HG02763 (cell line): ENCODE results near the gene SLC6A5.

ENCODE experiments used
- ATAC-seq: cut with Tn5 transposase; IDR thresholded peaks from one replicate; pipeline ENCODE4 v1.9.1; 2021; ENCODE audit warnings: mild to moderate bottlenecking, moderate library complexity; ENCODE audit not compliant: unreplicated experiment

Gene SLC6A5

GRCh38 chr11:20620988-20621387, 21.6 kb downstream of the SLC6A5 start:
- ATAC-seq: no peak

DNA sequence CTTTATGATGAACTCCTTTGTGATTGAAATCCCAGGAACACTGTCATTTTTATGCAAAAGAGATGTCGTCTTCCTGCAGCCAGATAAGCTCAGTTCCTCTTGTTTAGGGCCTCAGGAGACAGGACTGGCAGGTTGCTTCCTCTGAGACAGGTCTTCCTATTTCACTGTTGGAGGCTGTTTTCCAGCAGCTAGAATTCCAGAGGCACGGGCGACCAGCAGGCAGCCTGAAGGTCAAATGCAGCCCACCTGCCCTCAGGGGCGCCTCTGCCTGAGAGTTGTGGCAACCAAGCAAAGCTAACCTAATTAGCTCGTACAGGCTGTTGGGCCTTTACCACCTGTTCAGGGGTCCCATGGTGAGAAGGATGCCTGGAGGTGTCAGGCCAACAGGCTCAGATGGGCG, 22.3 kb downstream of the SLC6A5 start:
- ATAC-seq: no peak

GRCh38 chr11:20623252-20623651, 23.8 kb downstream of the SLC6A5 start:
- ATAC-seq: no peak

GRCh38 chr11:20626279-20626678, 26.9 kb downstream of the SLC6A5 start:
- ATAC-seq: no peak

- no peak for ATAC-seq
Measured at GRCh38 chr11:20627026-20627425, 27.6 kb downstream of the SLC6A5 start.

DNA sequence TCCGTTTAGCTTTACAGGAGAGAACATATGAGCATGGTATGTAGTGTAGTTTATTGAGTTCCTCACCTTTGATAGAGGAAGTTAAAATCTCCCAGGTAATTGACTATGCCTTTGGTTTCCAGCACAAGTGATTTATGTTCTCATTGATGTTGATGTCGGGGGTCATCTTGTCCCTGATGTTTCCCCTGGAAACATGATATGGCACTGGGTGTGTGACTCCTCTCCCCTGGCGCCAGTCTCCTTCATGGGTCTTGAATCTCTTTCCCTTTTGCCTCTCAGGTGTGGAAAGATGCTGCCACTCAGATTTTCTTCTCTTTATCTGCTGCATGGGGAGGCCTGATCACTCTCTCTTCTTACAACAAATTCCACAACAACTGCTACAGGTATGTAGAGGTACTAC, 28.3 kb downstream of the SLC6A5 start:
- no peak for ATAC-seq

DNA sequence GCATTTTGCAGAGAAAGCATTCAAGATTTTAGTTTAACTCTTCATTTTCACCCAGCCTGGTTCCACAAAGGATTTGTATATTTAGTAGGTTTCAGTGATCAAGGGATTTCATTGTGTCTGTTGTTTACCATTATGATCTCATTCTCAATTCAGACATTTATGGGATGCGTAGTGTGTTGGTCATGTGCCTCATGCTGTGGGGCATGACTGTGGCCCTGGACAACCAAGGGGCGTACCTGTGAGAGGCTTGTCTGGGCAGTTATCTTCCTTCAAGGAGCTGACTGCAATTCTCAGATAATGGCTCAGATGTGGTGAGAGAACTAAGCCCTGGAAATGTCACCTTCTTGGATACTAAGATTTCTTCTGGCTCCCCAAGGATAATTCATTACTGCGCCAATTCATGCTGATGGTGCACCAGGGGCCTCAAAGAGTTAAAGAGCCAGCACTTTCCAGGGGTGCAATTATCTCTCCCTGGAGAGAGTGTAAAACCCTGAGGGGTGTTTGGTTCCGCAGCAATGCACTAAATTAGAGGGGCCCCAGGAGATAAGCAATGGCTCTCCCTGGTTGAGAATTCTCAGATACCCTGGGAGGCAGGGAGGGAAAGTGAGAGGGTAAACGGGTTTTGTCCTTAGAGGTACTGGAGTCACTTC, 32.2 kb downstream of the SLC6A5 start:
- no peak for ATAC-seq

DNA sequence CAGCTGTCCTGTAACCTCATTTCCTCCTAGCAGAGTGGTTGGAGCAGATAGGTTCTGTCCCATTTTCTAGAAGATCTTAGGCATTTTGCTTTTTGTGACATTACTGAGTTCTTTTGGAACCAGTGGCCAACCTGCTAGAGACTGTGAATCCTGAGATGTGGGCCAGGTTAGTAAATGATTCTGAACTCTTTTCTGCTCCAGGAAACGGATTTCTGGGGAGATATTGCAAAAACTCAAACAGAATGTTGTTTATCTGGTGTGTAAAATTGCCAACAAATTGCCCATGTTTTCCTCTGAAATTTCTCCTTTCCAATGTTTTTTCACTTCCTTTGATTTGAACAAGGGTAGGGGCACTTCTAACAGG, 32.7 kb downstream of the SLC6A5 start:
- no peak for ATAC-seq

DNA sequence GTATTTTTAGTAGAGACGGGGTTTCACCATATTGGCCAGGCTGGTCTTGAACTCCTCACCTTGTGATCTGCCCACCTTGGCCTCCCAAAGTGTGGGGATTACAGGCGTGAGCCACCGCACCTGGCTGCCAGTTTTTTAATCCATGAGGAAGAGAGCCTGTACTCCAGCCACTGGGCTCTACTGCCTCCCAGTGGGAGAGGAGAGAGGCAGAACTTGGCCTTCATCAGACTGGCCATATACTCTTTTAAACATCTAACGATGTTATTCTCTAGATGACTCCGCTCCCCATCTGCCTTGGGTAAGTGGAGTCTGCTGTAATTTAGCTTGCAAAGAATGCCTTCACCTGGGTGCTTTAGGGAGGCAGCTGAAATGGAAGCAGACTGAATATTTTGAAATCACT, 34.6 kb downstream of the SLC6A5 start:
- no peak for ATAC-seq

GRCh38 chr11:20634781-20635180, 35.4 kb downstream of the SLC6A5 start:
- no peak for ATAC-seq

GRCh38 chr11:20638074-20638473, 38.7 kb downstream of the SLC6A5 start:
- no peak for ATAC-seq

DNA sequence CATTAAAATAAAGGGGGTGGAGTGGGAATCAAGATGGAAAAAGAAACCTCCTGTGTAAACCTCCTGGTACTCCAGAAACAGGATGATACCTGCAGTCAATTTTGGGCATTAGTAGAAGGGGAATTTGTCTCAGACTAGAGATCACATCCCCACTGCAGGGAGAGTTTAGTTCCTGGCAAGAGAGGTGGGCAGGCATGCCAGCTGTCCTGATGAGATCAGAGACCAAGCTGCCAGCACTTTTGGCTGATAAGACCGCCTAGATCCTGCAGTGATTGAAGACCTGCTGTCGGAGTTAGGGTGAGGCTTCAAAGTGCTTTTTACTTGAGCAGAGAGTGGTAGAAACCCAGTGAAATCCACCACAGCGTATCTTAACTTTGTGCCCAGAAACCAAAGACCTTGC, 40.3 kb downstream of the SLC6A5 start:
- ATAC-seq: no peak

- no peak for ATAC-seq
Measured at GRCh38 chr11:20640401-20640800, 41.0 kb downstream of the SLC6A5 start.

DNA sequence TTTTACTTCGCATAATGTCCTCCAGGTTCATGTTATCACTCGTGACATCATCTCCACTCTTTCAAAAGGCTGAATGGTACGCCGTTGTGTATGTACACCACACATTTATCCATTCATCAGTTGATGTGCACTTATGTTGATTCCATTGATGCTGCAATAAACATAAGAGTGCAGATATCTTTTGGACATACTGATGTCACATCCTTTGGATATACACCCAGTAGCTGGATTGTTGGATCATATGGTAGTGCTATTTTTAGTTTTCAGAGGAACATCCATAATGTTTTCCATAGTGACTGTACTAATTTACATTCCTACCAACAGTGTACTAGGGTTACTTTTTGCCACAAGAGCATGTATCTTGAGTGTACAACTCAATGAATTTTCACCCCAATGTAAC, 45.0 kb downstream of the SLC6A5 start:
- ATAC-seq: no peak

DNA sequence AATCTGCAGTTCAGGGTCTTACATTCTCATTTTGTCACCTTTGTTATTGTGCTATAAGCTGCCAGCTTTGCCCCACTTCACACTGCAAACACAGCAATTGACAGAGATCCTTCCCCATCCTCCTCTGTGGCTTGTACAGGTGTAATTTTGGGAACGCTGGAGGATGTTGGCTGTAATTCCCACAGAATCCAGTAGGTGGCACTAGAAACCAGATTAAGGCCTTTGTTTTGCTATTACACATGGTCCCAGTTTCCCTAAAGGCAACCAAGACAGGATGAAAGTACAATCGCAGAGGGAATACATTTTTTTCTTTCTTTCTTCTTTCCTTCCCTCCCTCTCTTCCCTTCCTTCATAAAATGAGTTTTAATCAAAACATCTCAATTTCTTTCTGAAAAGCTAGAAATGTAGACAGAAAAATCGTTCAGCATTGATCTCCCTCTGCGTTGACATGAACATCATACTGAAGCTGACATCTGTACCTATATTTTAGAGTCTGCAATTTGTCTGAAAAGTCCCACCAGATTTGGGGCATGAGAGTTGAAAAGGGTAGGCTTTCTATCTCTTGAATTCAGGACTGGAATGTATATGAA, 48.7 kb downstream of the SLC6A5 start:
- peak; percentile 66 for ATAC-seq

DNA sequence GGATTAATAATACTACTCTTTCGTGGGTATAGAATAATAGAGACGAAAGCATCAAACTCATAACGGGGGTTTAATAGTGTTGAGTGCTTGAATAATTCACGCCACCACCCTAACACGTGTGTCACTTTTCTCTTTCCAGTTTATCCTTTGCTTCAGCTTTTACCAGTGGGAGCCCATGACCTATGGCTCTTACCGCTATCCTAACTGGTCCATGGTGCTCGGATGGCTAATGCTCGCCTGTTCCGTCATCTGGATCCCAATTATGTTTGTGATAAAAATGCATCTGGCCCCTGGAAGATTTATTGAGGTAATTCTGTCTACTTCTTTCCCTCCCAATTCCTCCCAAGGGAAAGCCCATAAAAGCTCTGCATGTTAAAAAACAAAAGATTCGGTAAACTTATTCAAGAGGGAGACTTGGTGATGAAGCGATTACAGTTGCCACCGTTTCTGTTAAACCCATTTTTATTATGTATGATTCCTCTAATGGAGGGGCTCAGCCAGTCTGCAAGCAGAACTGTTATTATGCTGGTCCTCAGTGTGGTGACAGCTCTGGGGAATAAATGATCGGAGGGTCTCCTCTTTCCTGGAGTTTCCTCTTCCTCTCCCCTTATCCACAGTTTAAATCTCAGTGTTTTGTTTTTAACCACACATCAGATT, 52.9 kb downstream of the SLC6A5 start:
- no peak for ATAC-seq

GRCh38 chr11:20654038-20654437, 54.6 kb downstream of the SLC6A5 start:
- ATAC-seq: no peak

- ATAC-seq: no peak
Measured at GRCh38 chr11:20656901-20657300, 57.5 kb downstream of the SLC6A5 start.

DNA sequence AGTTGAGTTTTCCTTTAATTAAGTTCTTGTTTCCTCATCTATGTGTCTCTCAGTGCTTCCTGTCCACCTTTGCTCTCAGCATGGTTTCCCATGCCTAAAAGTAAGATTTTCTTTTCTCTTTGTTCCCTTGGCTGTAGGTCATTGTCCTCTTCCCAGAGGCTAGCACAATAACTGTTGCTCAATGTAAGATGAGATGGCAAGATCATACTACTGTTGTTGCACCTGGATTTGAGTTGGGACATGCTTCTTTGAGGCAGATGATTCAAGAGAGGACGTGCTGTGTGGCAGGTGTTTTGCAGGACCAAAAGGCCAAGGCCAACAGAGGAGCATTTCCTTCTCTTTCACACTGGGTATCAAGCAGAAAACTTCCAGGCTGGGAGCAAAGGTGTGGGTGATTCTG, 58.7 kb downstream of the SLC6A5 start:
- ATAC-seq: no peak

DNA sequence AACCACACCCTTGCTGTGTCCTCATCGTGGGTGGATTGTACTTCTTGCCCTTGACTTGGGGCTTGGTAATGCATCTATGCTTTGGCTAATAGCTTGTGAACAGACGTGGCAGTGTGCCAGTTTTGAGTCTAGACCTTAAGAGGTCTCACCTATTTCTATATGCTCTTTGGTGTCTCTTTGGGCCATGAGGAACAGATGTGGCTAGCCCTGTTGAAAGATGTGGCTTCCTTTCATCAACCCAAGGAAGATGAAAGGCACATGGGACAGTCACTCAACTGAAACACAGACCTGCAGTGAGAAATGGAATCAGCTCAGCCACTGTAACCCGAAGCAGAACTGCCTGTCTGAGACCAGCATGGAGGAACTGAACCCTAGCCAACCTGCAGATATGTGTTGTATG, 62.0 kb downstream of the SLC6A5 start:
- no peak for ATAC-seq

DNA sequence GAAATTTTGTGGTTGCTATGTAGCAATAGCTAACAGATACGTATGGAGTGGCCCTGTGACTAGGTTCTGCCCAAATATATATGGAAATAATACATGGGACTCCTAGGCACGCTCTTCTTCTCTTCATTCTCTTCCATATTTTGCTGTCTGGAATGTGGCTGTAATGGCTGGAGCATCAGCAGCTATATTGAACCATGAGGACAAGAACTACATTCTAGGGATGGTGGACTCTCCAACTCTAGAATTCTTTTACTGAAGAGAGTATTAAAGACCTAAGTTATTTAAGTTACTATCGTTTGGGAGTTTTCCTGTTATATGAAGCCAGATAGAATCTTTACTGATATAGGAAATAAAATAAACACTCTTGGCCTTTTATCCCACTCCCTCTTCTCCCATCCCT, 62.4 kb downstream of the SLC6A5 start:
- ATAC-seq: no peak

- no peak for ATAC-seq
Measured at GRCh38 chr11:20668131-20668809, 68.9 kb downstream of the SLC6A5 start.
